AG09309 (cell line): ENCODE data around the gene DENND11.

Source experiments
- DNase-seq: peaks from one replicate; pipeline ENCODE4 v3.0.0-alpha.2; 2010; ENCODE audit warnings: low read depth
- H3K4me3 ChIP-seq: 2 replicates; pipeline ENCODE4 v1.5.1; 2011; ENCODE audit warnings: mild to moderate bottlenecking, low read depth, low read length, moderate library complexity; ENCODE audit not compliant: control insufficient read depth
- CTCF ChIP-seq: IDR thresholded peaks from 2 replicates; pipeline ENCODE4 v1.5.1; 2011; ENCODE audit warnings: mild to moderate bottlenecking, low read depth, low read length, inconsistent platforms; ENCODE audit not compliant: insufficient read depth, control insufficient read depth; ENCODE audit errors: missing control alignments

Gene DENND11

GRCh38 chr7:141674171-141674671 lies 27.7 kb downstream of the DENND11 start:
- no peak for DNase-seq
- no peak for TF ChIP-seq CTCF

GRCh38 chr7:141673346-141673745 lies 28.6 kb downstream of the DENND11 start:
- H3K4me3 ChIP-seq, result no peak overlapping the region
- DNase-seq, result no peak
- TF ChIP-seq CTCF, result no peak

More at GRCh38 chr7:141674171-141674671, 27.7 kb downstream of the DENND11 start:
- no peak overlapping the region for H3K4me3 ChIP-seq

- no peak for TF ChIP-seq CTCF
- no peak for DNase-seq
- no peak overlapping the region for H3K4me3 ChIP-seq
Measured at GRCh38 chr7:141671705-141672496, 30.1 kb downstream of the DENND11 start.

- no peak for TF ChIP-seq CTCF
- DNase-seq, result no peak
- H3K4me3 ChIP-seq, result no peak overlapping the region
Measured at GRCh38 chr7:141668853-141669252, 33.1 kb downstream of the DENND11 start.

GRCh38 chr7:141666071-141666470 lies 35.9 kb downstream of the DENND11 start:
- no peak for DNase-seq
- no peak for TF ChIP-seq CTCF
- no peak overlapping the region for H3K4me3 ChIP-seq

- H3K4me3 ChIP-seq, result no peak overlapping the region
- no peak for TF ChIP-seq CTCF
- no peak for DNase-seq
Measured at GRCh38 chr7:141665208-141666035, 36.5 kb downstream of the DENND11 start.
